HUES64 (cell line): ENCODE results near the gene FTCD.

ENCODE experiments used
- H3K27ac ChIP-seq: 2 replicates; pipeline ENCODE4 v1.7.0; 2013; ENCODE audit warnings: low read depth, low read length, inconsistent platforms
- H3K27me3 ChIP-seq: 2 replicates; pipeline ENCODE4 v1.6.1; 2013; ENCODE audit warnings: mild to moderate bottlenecking, low read length; ENCODE audit not compliant: insufficient read depth
- H3K36me3 ChIP-seq: 2 replicates; pipeline ENCODE4 v1.6.1; 2013; ENCODE audit warnings: mild to moderate bottlenecking, low read length; ENCODE audit not compliant: insufficient read depth
- H3K4me1 ChIP-seq: 2 replicates; pipeline ENCODE4 v1.6.1; 2013; ENCODE audit warnings: mild to moderate bottlenecking, low read length, moderate library complexity; ENCODE audit not compliant: insufficient read depth
- H3K4me3 ChIP-seq: 2 replicates; pipeline ENCODE4 v1.5.1; 2013; ENCODE audit warnings: mild to moderate bottlenecking, low read length, moderate library complexity
- H3K9ac ChIP-seq: 2 replicates; pipeline ENCODE4 v1.6.1; 2013; ENCODE audit warnings: mild to moderate bottlenecking, low read depth, low read length
- H3K9me3 ChIP-seq: 2 replicates; pipeline ENCODE4 v1.6.1; 2013; ENCODE audit warnings: low read depth, low read length; ENCODE audit not compliant: insufficient read depth
- whole genome bisulfite sequencing: fragments of 150-250, 120-280 bp; methylation state at CpG from one replicate; pipeline ENCODE4 v1.1.7; 2013; ENCODE audit warnings: missing lambda C conversion rate; 5-methylcytosine and 5-hydroxymethylcytosine counted together

The FTCD gene

DNA sequence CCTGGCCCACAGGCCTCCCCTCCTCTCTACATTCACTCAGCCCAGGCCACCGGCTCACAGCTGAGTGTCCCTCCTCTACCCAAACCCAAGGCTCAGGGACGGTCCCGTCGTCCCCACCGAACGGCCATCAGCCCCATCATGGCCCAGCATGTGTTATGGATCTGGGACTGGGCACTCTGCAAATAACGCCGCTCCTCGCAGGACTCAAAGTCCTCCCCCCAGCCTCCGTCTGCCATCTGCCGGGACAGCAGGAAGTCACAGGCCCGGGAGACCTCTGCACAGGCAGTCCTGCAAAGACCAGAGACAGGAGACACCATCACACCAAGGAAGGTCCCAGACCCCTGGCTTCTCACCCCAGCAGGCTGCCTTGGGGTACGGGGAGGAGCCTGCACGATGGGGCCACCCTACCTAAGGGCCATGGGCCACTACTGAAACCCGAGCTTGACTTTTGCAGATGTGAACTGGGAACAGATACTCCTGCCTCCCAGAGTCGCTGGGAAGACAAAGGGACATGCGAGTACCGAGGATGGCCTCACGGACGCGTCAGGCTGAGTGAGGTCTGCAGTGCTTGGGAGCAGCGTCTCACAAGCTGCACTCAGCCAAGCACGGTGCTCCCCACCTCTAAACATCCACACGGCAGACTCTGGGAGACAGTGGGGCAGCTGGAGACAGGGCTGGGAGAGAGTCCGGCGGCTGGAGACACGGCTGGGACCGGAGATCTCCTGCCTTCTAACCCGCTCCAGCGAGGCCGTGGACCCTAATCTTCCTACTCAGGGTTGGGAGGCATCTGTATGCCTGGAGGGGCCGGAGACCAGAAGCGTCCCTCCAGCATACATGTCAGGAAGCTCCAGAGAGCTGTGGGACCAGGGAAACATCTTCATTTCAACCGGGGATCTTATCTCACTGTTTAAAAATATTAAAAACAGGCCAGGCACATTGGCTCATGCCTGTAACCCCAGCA lies 39.3 kb upstream of the FTCD start:
- WGBS, result 95% methylated on average over 34 of the region's 34 CpGs
- H3K27me3 ChIP-seq, result no peaks in the 10 kb centered on the region
- H3K9ac ChIP-seq, result no peak overlapping the region
- no peaks in the 10 kb centered on the region for H3K9me3 ChIP-seq
- peaks cover 85% of the 10 kb centered on the region for H3K36me3 ChIP-seq
- H3K4me3 ChIP-seq, result no peak overlapping the region
- no peaks in the 10 kb centered on the region for H3K4me1 ChIP-seq
- no peak overlapping the region for H3K27ac ChIP-seq

DNA sequence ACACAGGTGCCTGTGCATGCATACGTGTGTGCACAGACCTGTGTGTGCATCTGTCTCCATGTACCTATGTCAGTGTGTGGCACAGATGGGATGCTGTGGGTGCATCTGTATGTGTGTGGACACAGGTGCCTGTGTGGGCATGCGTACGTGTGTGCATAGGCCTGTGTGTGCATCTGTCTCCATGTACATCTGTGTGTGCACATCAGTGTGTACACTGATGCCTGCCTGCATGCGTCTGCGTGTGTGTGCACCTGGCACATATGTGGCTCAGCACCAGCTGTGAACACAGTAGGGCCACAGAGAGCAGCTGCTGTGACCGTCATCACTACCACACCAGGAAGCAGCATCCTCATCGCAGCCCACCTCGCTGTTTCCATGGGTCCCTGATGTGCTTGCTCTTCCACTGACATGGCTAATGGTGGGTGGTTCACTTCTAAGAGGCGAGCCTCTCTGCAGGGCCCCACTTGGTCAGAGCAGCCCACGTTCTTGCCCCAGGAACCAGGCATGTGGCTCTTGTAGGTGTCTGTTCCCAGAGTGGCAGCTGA lies 38.5 kb upstream of the FTCD start:
- no peak overlapping the region for H3K4me3 ChIP-seq
- no peaks in the 10 kb centered on the region for H3K9me3 ChIP-seq
- H3K36me3 ChIP-seq, result peaks cover 80% of the 10 kb centered on the region
- no peak overlapping the region for H3K9ac ChIP-seq
- 97% methylated on average over 10 of the region's 10 CpGs for WGBS
- no peak overlapping the region for H3K27ac ChIP-seq
- H3K4me1 ChIP-seq, result peaks cover 5% of the 10 kb centered on the region; the same call in 1 of the 2 replicates
- no peaks in the 10 kb centered on the region for H3K27me3 ChIP-seq

DNA sequence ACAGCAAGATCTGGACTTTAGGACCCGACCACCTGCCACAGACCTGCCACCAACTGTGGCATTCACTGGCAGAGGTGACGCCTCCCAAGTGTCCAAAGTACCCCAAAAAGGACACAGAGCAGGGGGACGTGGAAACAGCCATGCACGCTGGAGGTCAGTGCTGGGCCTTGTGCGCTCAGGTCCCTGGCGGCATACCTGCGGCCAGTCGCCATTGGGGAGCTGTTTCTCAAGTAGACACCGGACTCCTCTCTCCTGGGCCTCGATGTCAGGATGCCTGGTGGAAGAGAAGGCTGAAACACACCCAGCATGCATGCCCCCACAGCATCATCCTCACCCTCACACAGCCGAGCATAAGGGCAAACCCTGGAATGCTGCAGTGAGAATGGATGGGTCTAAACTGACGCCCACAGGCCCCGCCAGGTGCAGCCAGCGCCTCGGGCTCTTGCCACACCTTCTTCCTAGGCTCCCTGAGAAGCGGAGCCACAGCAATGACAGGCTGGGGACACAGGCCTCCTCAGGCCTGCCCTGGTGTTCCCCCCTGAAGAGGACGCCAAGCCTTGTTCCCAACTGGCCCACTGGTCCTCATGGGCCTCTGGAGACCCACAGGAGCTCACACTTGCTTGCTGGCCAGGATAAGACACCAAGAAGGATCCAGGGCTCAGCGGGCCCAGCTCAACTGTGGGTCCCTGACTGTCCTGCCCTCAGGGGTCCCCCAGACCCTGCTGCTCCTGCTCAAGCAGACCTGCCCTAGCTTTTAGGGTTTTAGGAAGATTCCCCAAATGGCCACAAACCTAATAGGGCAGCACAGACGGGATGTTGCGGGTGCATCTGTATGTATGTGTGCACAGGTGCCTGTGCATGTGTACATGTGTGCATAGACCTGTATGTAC lies 36.6 kb upstream of the FTCD start:
- H3K27ac ChIP-seq, result no peak overlapping the region
- WGBS, result 94% methylated on average over 20 of the region's 20 CpGs
- no peak overlapping the region for H3K9ac ChIP-seq
- peaks cover 77% of the 10 kb centered on the region for H3K36me3 ChIP-seq
- no peaks in the 10 kb centered on the region for H3K9me3 ChIP-seq
- peaks cover 20% of the 10 kb centered on the region; the same call in 1 of the 2 replicates for H3K4me1 ChIP-seq
- H3K27me3 ChIP-seq, result no peaks in the 10 kb centered on the region
- H3K4me3 ChIP-seq, result no peak overlapping the region

DNA sequence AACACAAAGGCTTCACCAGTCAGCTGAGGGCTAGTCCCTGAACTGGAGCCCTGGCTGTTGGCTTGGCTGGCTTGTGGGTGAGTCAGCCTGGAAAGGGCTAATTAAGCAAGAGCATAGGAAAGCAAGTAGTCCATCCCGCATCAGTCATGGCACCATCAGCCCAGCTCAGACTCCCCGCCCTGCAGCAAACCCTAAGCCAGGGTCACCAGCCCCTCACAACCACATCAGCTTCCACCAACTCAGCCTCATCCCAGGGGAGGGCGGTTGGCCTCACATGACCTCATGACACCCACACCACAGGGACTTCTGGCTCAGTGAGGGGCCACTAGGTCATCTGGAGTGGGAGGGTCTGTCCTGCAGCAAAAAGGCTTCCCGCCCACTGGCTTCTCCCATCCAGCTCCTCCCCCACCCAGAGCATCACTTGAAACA lies 35.9 kb upstream of the FTCD start:
- 84% methylated on average over 4 of the region's 4 CpGs for WGBS
- no peaks in the 10 kb centered on the region for H3K9me3 ChIP-seq
- no peak overlapping the region for H3K4me3 ChIP-seq
- no peak overlapping the region for H3K9ac ChIP-seq
- H3K27me3 ChIP-seq, result no peaks in the 10 kb centered on the region
- H3K27ac ChIP-seq, result no peak overlapping the region
- peaks cover 70% of the 10 kb centered on the region for H3K36me3 ChIP-seq
- H3K4me1 ChIP-seq, result peaks cover 20% of the 10 kb centered on the region; the same call in 1 of the 2 replicates

DNA sequence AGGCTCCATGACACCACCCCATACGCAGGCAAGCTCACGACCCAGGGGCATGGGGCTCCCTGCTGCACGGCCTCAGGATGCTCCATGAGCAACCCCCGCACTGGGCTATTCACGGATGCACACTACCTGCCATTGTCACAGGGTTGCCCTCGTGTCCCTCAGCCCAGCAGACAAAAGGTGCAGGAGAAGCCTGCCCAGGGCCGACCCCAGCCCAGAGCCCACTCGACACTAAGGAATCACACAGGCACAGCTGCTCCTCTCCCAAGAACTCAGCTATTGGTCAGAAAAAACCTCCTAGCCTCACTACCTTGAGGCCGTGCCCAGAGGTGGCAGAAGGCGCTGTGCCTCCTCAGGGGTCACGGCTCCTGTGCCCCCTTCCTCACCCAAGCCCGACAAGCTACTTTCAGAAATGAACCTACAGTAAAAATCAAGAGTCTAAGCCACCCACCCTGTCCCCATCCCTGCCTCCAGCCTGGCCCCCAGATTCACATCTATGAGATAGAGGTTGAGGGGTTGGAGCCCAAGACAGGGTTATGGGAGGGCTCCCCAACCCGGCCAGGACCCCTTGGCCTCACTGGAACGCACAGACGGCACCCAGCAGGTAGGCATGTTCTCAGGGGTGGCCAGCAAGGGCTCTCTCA lies 35.2 kb upstream of the FTCD start:
- Histone ChIP-seq H3K27ac (no peak overlapping the region; the same call in 1 of the 2 replicates), H3K36me3 (peaks cover 63% of the 10 kb centered on the region), H3K9ac (no peak overlapping the region), H3K9me3 (no peaks in the 10 kb centered on the region), H3K27me3 (no peaks in the 10 kb centered on the region), H3K4me3 (no peak overlapping the region), H3K4me1 (peaks cover 20% of the 10 kb centered on the region; the same call in 1 of the 2 replicates)
- WGBS, result 94% methylated on average over 15 of the region's 15 CpGs

DNA sequence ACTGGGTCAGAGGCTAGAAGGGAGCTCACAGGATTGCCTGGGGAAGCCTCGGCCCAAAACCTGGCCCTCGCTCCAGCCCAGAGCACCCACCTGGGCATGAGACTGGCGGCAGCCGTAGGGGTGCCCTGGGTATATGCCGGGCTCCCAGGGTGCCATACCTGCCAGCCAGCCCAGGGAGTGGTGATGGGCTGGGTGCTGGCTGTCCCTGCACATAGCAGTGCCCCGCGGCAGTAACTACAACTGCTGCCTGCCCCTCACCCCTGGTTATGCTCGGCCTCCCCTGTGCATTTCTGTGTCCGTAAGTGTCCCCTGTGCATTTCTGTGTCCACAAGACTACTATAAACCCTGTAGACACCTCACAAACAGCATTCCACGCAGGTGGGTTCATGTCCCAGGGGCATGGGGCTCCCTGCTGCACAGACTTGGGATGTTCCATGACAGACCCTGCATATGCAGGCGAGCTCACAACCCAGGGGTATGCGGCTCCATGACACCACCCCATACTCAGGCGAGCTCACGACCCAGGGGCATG lies 34.6 kb upstream of the FTCD start:
- Histone ChIP-seq H3K9ac (no peak overlapping the region), H3K9me3 (no peaks in the 10 kb centered on the region), H3K27ac (no peak overlapping the region; the same call in 1 of the 2 replicates), H3K27me3 (no peaks in the 10 kb centered on the region), H3K36me3 (peaks cover 58% of the 10 kb centered on the region), H3K4me1 (peaks cover 25% of the 10 kb centered on the region; the same call in 1 of the 2 replicates), H3K4me3 (no peak overlapping the region)
- 94% methylated on average over 14 of the region's 14 CpGs for WGBS

DNA sequence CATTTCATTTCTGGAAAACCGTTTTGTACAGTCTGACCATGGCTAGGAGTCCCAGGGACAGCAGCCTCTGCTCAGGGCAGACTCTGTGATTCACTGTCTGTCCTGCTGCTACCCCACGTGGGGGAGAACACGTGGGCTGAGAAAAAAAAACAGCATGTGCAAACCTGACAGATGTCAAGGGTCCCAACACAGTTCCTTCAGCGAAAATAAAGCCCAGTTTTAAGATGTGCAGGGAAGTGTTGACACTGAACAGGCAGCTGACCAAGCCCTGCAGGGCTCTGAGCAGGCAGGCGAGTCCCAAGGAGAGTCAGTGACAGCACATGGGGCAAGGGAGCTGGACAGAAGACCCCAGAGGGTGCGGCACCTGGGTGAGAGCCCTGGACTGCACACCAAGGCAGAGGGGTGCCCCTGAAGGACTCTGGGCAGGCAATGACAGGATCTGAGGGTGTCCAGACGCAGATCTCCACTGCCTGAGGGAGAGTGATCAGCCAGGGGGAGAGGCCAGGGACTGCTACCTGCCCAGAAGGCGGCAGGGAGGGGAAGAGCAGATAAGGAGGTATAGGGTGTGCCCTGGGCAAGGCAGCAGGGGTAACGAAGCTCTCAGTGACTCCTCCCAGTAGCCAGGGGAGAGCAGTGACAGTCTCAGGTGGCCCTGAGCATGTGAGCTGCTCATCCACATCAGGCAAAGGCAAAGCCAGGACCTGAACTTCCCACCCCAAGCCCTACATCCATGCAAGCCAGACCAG lies 34.0 kb upstream of the FTCD start:
- no peaks in the 10 kb centered on the region for H3K27me3 ChIP-seq
- peaks cover 25% of the 10 kb centered on the region; the same call in 1 of the 2 replicates for H3K4me1 ChIP-seq
- no peaks in the 10 kb centered on the region for H3K9me3 ChIP-seq
- 83% methylated on average over 9 of the region's 9 CpGs for WGBS
- no peak overlapping the region for H3K4me3 ChIP-seq
- no peak overlapping the region for H3K9ac ChIP-seq
- 0 out of 2 replicates have a peak overlapping the region, but pooled peaks have one; percentile 8 for H3K27ac ChIP-seq
- H3K36me3 ChIP-seq, result peaks cover 51% of the 10 kb centered on the region

DNA sequence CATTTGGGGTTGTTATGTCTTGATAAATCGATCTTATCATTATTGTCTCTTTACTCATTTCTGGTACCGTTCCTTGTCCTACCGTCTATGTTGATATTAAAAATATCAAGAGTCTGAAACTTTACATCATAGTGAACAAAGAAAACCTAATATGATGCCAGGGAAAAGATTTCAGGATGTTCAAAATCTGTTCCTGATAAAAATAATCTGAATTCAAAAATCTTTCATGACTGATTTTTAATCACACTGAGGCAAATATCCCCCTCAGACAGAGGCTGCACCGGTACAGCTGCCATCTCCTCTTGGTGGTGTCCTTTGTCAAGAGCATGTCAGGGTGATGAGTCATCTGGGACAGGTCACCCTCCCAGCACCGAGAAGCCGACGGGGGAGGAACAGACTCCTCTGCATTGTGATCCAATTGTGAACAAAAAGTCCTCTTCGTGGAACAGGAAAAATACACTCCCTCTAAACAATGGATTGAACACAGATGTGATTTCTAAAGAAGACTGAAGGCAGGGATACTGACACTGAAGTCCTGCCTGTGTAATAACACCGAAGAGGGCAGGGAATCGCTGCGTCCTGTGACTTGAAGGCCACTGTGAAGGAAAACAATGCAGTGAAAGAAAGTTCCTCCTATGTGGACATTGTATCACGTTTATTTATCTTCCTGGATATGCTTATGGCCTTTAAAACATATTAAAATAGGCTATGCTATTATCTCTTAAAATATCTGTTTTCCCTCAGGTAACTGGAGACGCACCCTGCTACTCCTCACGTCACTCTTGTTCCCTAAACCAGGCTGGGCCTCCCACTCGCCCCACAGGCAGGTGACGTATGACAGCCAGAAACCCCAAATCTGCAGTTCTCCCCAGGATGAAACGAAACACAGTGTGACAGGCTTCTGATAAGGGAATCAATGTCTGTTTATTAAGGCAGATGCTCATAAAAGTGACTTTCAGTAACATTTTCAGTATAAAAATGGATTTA lies 33.1 kb upstream of the FTCD start:
- peaks cover 25% of the 10 kb centered on the region; the same call in 1 of the 2 replicates for H3K4me1 ChIP-seq
- H3K27ac ChIP-seq, result peak overlapping the region; percentile 38; the same call in 1 of the 2 replicates
- H3K4me3 ChIP-seq, result no peak overlapping the region
- no peak overlapping the region; the same call in 1 of the 2 replicates for H3K9ac ChIP-seq
- H3K9me3 ChIP-seq, result no peaks in the 10 kb centered on the region
- H3K27me3 ChIP-seq, result no peaks in the 10 kb centered on the region
- WGBS, result 64% methylated on average over 13 of the region's 17 CpGs
- H3K36me3 ChIP-seq, result peaks cover 43% of the 10 kb centered on the region

DNA sequence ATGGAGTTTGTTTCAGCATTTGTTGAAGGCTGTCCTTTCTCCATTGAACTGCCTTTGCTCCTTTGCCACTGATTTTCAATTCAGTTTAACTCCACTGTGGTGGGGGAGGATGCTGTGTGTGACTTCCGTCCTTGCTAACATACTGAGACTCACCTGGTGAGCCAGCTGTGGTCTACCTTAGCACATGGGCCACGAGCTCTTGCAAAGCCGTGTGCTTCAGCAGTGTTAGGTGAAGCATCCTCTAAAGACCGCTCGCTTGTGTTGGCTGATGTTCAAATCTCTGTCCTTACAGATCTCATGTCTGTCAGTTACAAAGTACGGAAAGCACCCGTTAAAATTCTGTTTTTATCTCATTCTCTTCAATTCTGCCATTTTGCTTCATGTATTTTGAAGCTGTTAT lies 32.4 kb upstream of the FTCD start:
- H3K27me3 ChIP-seq, result no peaks in the 10 kb centered on the region
- H3K9ac ChIP-seq, result no peak overlapping the region; the same call in 1 of the 2 replicates
- no peaks in the 10 kb centered on the region for H3K9me3 ChIP-seq
- H3K27ac ChIP-seq, result peak overlapping the region; percentile 36; the same call in 1 of the 2 replicates
- H3K36me3 ChIP-seq, result peaks cover 36% of the 10 kb centered on the region
- H3K4me1 ChIP-seq, result peaks cover 25% of the 10 kb centered on the region; the same call in 1 of the 2 replicates
- no peak overlapping the region for H3K4me3 ChIP-seq
- 93% methylated on average over 7 of the region's 7 CpGs for WGBS
